Karpas-422 (cell line): ENCODE measurements around the gene DIP2C. TPM values are rescaled to one million over a fixed set of nuclear protein-coding genes. Genes with fewer than 3 reads are reported as not detected.

Source experiments
- DNase-seq: peaks from one replicate; pipeline ENCODE4 v3.0.0-alpha.2; 2015
- H2AFZ ChIP-seq: fragments of 200-600 bp; sonication (generic); 2 replicates; pipeline ENCODE4 v1.6.1; 2014; ENCODE audit warnings: antibody characterized with exemption, low read length, mixed read lengths
- H3K27ac ChIP-seq: fragments of 200-600 bp; sonication (generic); 2 replicates; pipeline ENCODE4 v1.5.1; 2014; ENCODE audit warnings: mild to moderate bottlenecking, low read length, moderate library complexity
- H3K27me3 ChIP-seq: fragments of 200-600 bp; sonication (generic); 2 replicates; pipeline ENCODE4 v1.6.1; 2014; ENCODE audit warnings: low read length, mixed read lengths
- H3K36me3 ChIP-seq: fragments of 200-600 bp; sonication (generic); 2 replicates; pipeline ENCODE4 v1.6.1; 2014; ENCODE audit warnings: low read length, mixed read lengths; ENCODE audit not compliant: insufficient read depth
- H3K4me1 ChIP-seq: fragments of 200-600 bp; sonication (generic); 2 replicates; pipeline ENCODE4 v1.6.1; 2014; ENCODE audit warnings: mild to moderate bottlenecking, low read length, mixed read lengths
- H3K4me2 ChIP-seq: fragments of 200-600 bp; sonication (generic); 2 replicates; pipeline ENCODE4 v1.6.1; 2014; ENCODE audit warnings: low read length, low read depth, mild to moderate bottlenecking; ENCODE audit not compliant: poor library complexity, severe bottlenecking
- H3K4me3 ChIP-seq: fragments of 200-600 bp; sonication (generic); 2 replicates; pipeline ENCODE4 v1.5.1; 2014; ENCODE audit warnings: mild to moderate bottlenecking, antibody characterized with exemption, low read length, mixed read lengths
- H3K79me2 ChIP-seq: fragments of 200-600 bp; sonication (generic); 2 replicates; pipeline ENCODE4 v1.6.1; 2014; ENCODE audit warnings: mild to moderate bottlenecking, low read length, mixed read lengths
- H3K9ac ChIP-seq: fragments of 200-600 bp; sonication (generic); 2 replicates; pipeline ENCODE4 v1.6.0; 2014; ENCODE audit warnings: low read length
- H3K9me2 ChIP-seq: fragments of 200-600 bp; sonication (generic), shearing (Covaris generic); replicated peaks from 2 replicates; pipeline ENCODE4 v1.6.0; 2014; ENCODE audit warnings: mild to moderate bottlenecking, low read length, moderate library complexity; ENCODE audit not compliant: insufficient read depth
- H3K9me3 ChIP-seq: fragments of 300-700, 200-600 bp; sonication (generic); 2 replicates; pipeline ENCODE4 v1.6.1; 2014; ENCODE audit warnings: low read length, mixed read lengths
- H4K20me1 ChIP-seq: fragments of 200-600 bp; sonication (generic); 2 replicates; pipeline ENCODE4 v1.6.1; 2014; ENCODE audit warnings: mild to moderate bottlenecking, antibody characterized with exemption, low read length, low read depth; ENCODE audit not compliant: insufficient read depth
- total RNA-seq: library from RNA; depleted of rRNA; stranded (reverse); fragments of >200 nt; shearing (Covaris generic); gene quantifications from 2 replicates; pipeline ENCODE4 v1.2.3, GENCODE V29; 2014; ENCODE audit warnings: low replicate concordance

DIP2C gene
- total RNA-seq, 1 experiment from 2014 or later = 0.11 TPM

DNA sequence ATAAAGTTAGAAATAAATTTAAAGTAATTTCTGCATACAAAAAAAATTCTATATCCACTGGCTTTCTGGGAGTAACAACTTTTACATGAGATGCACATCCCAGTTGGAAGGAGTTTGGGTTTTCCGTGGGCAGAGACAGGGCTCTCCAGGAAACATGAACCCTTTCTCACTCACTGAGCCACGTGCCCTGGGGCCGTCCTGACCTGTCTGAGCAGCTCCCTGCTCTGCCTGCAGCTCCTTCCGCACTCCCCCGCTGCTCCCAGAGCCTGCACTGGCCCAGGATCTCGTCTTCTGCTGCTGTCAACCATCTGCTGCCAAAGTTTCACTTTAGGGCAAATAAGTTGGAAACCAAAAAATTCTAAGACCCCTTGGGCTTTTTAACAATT lies 169.1 kb downstream of the DIP2C start:
- no peak overlapping the region for H3K27ac ChIP-seq
- H3K9ac ChIP-seq = no peak overlapping the region
- no peak overlapping the region for H2AFZ ChIP-seq
- DNase-seq = no peak
- H3K4me1 ChIP-seq = peaks cover 16% of the 10 kb centered on the region
- H3K27me3 ChIP-seq = no peaks in the 10 kb centered on the region
- H3K4me2 ChIP-seq = no peak overlapping the region
- H4K20me1 ChIP-seq = no peaks in the 10 kb centered on the region
- no peaks in the 10 kb centered on the region for H3K36me3 ChIP-seq
- H3K9me3 ChIP-seq = no peaks in the 10 kb centered on the region
- H3K79me2 ChIP-seq = no peaks in the 10 kb centered on the region
- no peak overlapping the region for H3K4me3 ChIP-seq
- H3K9me2 ChIP-seq = no peaks in the 10 kb centered on the region

- H3K9ac ChIP-seq = no peak overlapping the region
- H3K27ac ChIP-seq = no peak overlapping the region
- no peaks in the 10 kb centered on the region for H3K27me3 ChIP-seq
- H3K79me2 ChIP-seq = no peaks in the 10 kb centered on the region
- H3K4me3 ChIP-seq = no peak overlapping the region
- H3K4me2 ChIP-seq = no peak overlapping the region
- H3K36me3 ChIP-seq = no peaks in the 10 kb centered on the region
- H2AFZ ChIP-seq = no peak overlapping the region
- H3K9me2 ChIP-seq = no peaks in the 10 kb centered on the region
- H3K4me1 ChIP-seq = peaks cover 16% of the 10 kb centered on the region
- H3K9me3 ChIP-seq = no peaks in the 10 kb centered on the region
- DNase-seq = no peak
- no peaks in the 10 kb centered on the region for H4K20me1 ChIP-seq
Observed at GRCh38 chr10:519716-520401, 169.6 kb downstream of the DIP2C start.

DNA sequence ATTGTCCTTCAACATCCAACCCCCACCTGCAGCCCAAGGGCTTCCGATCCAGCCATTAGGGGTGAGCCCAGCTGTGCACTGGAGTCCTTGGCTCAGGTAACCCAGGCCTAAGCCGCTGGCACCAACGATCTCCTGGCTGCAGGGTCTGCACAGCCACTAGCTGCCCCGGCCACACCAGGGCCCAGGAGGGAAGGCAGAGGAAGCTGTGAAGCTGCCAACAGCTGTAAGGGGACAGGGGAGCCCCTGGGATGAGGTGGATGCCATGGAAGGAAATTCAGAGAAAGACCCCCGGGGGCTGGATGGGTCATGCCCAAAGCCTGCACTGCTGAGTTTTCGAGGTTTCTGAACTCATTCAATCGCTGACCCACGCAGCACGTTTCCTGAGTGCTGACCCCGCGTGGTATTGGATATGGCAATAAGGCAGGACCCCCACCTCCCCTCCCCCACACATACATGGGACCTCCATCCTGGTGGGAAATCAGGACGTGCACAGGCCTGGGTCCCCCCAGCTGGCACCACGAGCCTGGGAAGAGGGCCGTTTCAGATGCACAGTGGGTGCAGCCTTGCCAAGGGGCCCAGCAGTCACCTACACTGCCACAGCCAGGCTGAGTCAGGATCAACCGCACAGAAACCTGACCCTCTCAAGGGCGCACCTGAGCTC lies 170.3 kb downstream of the DIP2C start:
- Histone ChIP-seq H3K27me3 (no peaks in the 10 kb centered on the region), H3K4me2 (no peak overlapping the region), H2AFZ (no peak overlapping the region), H3K79me2 (no peaks in the 10 kb centered on the region), H3K9me2 (no peaks in the 10 kb centered on the region), H3K9me3 (no peaks in the 10 kb centered on the region), H3K36me3 (no peaks in the 10 kb centered on the region), H3K4me3 (no peak overlapping the region), H3K9ac (no peak overlapping the region), H3K27ac (no peak overlapping the region), H4K20me1 (no peaks in the 10 kb centered on the region), H3K4me1 (peaks cover 16% of the 10 kb centered on the region)
- DNase-seq = no peak

DNA sequence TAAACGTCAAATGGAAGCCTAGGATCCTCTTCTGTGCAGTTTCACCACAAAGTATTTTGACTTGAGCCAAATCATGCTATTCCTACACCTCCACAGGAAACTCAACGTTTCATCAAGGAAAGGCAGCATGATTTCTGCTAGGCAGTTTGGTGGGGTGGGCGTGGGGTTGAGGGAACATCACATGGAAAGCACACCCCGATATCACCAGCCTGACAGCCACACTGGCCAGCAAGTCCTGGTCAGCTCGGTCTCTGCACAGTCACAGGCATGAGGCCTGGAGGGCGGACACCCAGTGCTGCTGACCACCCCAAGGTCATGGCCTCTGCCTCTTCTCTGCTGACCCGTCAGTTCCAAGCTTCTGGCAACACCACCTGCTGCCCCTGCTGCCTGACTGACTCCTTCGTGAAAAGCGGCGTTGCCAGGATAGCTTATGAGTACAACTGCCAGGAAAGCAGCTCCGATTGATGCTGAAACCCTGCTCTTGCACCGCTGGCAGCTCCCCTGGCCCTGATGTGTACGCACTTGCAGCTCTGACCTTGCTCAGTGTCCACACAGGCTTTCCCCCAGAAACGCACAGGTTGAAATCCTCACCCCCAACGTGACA lies 171.5 kb downstream of the DIP2C start:
- Histone ChIP-seq H3K4me2 (no peak overlapping the region), H3K9ac (no peak overlapping the region), H3K9me3 (no peaks in the 10 kb centered on the region), H3K4me3 (no peak overlapping the region), H4K20me1 (no peaks in the 10 kb centered on the region), H3K79me2 (no peaks in the 10 kb centered on the region), H3K4me1 (peaks cover 16% of the 10 kb centered on the region), H3K36me3 (no peaks in the 10 kb centered on the region), H3K27ac (no peak overlapping the region), H3K27me3 (no peaks in the 10 kb centered on the region), H2AFZ (no peak overlapping the region), H3K9me2 (no peaks in the 10 kb centered on the region)
- no peak for DNase-seq

DNA sequence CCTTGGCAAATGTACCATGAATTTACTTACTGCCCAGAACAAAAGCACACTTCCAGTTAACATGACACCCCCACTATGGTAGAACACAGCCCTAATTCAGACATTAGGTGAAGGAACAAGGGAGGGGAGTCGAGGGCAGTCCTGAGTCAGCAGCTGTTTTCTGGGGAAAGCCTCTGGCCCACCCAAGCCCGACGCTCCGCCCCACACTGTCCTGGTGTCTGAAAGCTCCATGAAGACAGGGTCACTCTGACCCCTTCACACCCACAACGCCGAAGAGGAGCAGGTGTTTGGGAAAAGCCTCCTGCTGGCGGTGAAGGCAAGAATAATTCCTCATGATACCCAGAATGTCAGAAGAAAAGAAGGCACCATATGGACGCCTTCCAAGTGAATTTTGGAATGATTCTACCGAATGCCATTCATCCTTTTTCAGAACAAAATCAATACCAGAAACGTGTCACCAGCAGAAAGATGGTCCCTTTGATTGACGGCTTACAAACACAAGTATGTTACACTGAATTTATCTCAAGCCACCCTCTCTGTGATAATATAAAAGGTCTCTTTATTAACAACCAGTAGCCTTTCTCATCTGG lies 172.1 kb downstream of the DIP2C start:
- no peak for DNase-seq
- no peaks in the 10 kb centered on the region for H3K36me3 ChIP-seq
- no peak overlapping the region for H3K4me2 ChIP-seq
- H3K4me3 ChIP-seq = no peak overlapping the region
- no peaks in the 10 kb centered on the region for H3K27me3 ChIP-seq
- H3K9me2 ChIP-seq = no peaks in the 10 kb centered on the region
- no peaks in the 10 kb centered on the region for H3K79me2 ChIP-seq
- no peaks in the 10 kb centered on the region for H4K20me1 ChIP-seq
- no peaks in the 10 kb centered on the region for H3K9me3 ChIP-seq
- no peak overlapping the region for H3K9ac ChIP-seq
- peaks cover 16% of the 10 kb centered on the region for H3K4me1 ChIP-seq
- H2AFZ ChIP-seq = no peak overlapping the region
- no peak overlapping the region for H3K27ac ChIP-seq

- no peaks in the 10 kb centered on the region for H3K9me3 ChIP-seq
- no peak overlapping the region for H2AFZ ChIP-seq
- H3K4me2 ChIP-seq = no peak overlapping the region
- no peaks in the 10 kb centered on the region for H3K9me2 ChIP-seq
- no peak overlapping the region for H3K9ac ChIP-seq
- H3K36me3 ChIP-seq = no peaks in the 10 kb centered on the region
- H3K4me3 ChIP-seq = no peak overlapping the region
- DNase-seq = no peak
- H4K20me1 ChIP-seq = no peaks in the 10 kb centered on the region
- H3K4me1 ChIP-seq = peaks cover 11% of the 10 kb centered on the region
- H3K27me3 ChIP-seq = no peaks in the 10 kb centered on the region
- no peak overlapping the region for H3K27ac ChIP-seq
- no peaks in the 10 kb centered on the region for H3K79me2 ChIP-seq
Observed at GRCh38 chr10:516764-517163, 172.7 kb downstream of the DIP2C start.

DNA sequence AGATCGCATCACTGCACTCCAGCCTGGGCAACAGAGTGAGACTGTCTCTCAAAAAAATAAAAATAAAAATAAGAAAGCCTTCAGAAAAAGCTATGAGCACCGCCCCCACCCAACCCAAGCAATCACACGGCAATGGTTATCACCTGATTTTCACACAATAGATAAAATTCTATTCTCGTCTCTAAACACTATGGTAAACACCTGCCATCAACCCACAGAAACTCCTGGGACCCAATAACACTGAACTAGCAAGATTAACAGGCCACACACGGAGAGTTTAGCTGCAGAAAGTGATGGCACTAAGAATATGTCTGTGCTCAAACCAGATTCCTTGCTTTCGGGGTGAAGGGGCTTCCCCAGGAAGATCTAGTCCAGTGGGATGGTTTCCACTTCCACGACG lies 173.8 kb downstream of the DIP2C start:
- Histone ChIP-seq H3K4me2 (no peak overlapping the region), H3K9me3 (no peaks in the 10 kb centered on the region), H3K9ac (no peak overlapping the region), H3K27ac (no peak overlapping the region), H3K36me3 (no peaks in the 10 kb centered on the region), H3K27me3 (no peaks in the 10 kb centered on the region), H3K4me1 (peaks cover under 1% of the 10 kb centered on the region; the same call in 1 of the 2 replicates), H4K20me1 (no peaks in the 10 kb centered on the region), H3K4me3 (no peak overlapping the region), H3K9me2 (no peaks in the 10 kb centered on the region), H3K79me2 (no peaks in the 10 kb centered on the region), H2AFZ (no peak overlapping the region)
- no peak for DNase-seq

GRCh38 chr10:514137-514671 lies 175.3 kb downstream of the DIP2C start:
- H2AFZ ChIP-seq = no peak overlapping the region
- H3K4me1 ChIP-seq = no peaks in the 10 kb centered on the region
- no peaks in the 10 kb centered on the region for H3K79me2 ChIP-seq
- H4K20me1 ChIP-seq = no peaks in the 10 kb centered on the region
- no peaks in the 10 kb centered on the region for H3K36me3 ChIP-seq
- H3K4me3 ChIP-seq = no peak overlapping the region
- no peaks in the 10 kb centered on the region for H3K9me3 ChIP-seq
- H3K9ac ChIP-seq = no peak overlapping the region
- H3K27ac ChIP-seq = no peak overlapping the region
- DNase-seq = no peak
- H3K4me2 ChIP-seq = no peak overlapping the region
- no peaks in the 10 kb centered on the region for H3K9me2 ChIP-seq
- H3K27me3 ChIP-seq = no peaks in the 10 kb centered on the region
